Type B pancreatic cell (in vitro differentiated cells): Measurements from ENCODE around the gene DTNB. TPM values are rescaled to one million over a fixed set of nuclear protein-coding genes. Genes with fewer than 3 reads are reported as not detected.

ENCODE experiments used
- DNase-seq: peaks from one replicate; pipeline ENCODE4 v3.0.0; 2021; ENCODE audit warnings: mixed read lengths; ENCODE audit not compliant: unreplicated experiment; ENCODE audit errors: extremely low spot score
- H3K27ac Mint-ChIP-seq: 2 replicates; pipeline ENCODE4 v1.8.0; 2021; ENCODE audit warnings: mild to moderate bottlenecking, mixed read lengths
- H3K27me3 Mint-ChIP-seq: 2 replicates; pipeline ENCODE4 v1.8.0; 2021; ENCODE audit warnings: mixed read lengths
- H3K36me3 Mint-ChIP-seq: 2 replicates; pipeline ENCODE4 v1.8.0; 2021; ENCODE audit warnings: mixed read lengths
- H3K4me1 Mint-ChIP-seq: one replicate; pipeline ENCODE4 v1.8.0; 2021; ENCODE audit warnings: mixed read lengths; ENCODE audit not compliant: unreplicated experiment
- H3K4me3 Mint-ChIP-seq: 2 replicates; pipeline ENCODE4 v1.8.0; 2021; ENCODE audit warnings: mild to moderate bottlenecking, mixed read lengths
- H3K9me3 Mint-ChIP-seq: 2 replicates; pipeline ENCODE4 v1.8.0; 2021; ENCODE audit warnings: mixed read lengths
- CTCF ChIP-seq: fragments of 200-600 bp; sonication (generic); conservative IDR thresholded peaks from 2 replicates; pipeline ENCODE4 v1.5.0; 2021; ENCODE audit warnings: antibody characterized with exemption, mild to moderate bottlenecking
- total RNA-seq: library from RNA; stranded (reverse); gene quantifications from 2 replicates; pipeline ENCODE4 v1.2.1, GENCODE V29; 2021; ENCODE audit warnings: low replicate concordance

DTNB gene
- total RNA-seq, 1 donor from 2014 or later = 28.6 TPM

GRCh38 chr2:25596516-25597244 is 76.7 kb downstream of the DTNB start:
- Mint-ChIP-seq H3K36me3 (peaks cover 11% of the 10 kb centered on the region), H3K9me3 (no peaks in the 10 kb centered on the region), H3K4me1 (peaks cover 10% of the 10 kb centered on the region), H3K27ac (no peak overlapping the region), H3K27me3 (no peaks in the 10 kb centered on the region), H3K4me3 (no peak overlapping the region)
- DNase-seq = no peak
- no peak for TF ChIP-seq CTCF

- H3K27me3 Mint-ChIP-seq = no peaks in the 10 kb centered on the region
- peaks cover 4% of the 10 kb centered on the region for H3K4me1 Mint-ChIP-seq
- H3K4me3 Mint-ChIP-seq = no peak overlapping the region
- H3K27ac Mint-ChIP-seq = no peak overlapping the region
- no peak for TF ChIP-seq CTCF
- no peak for DNase-seq
- peaks cover 11% of the 10 kb centered on the region for H3K36me3 Mint-ChIP-seq
- no peaks in the 10 kb centered on the region for H3K9me3 Mint-ChIP-seq
Measured at GRCh38 chr2:25595393-25595792, 78.0 kb downstream of the DTNB start.

GRCh38 chr2:25594991-25595390 is 78.4 kb downstream of the DTNB start:
- no peak for DNase-seq
- no peak overlapping the region for H3K27ac Mint-ChIP-seq
- no peak for TF ChIP-seq CTCF
- H3K9me3 Mint-ChIP-seq = no peaks in the 10 kb centered on the region
- H3K4me3 Mint-ChIP-seq = no peak overlapping the region
- H3K27me3 Mint-ChIP-seq = no peaks in the 10 kb centered on the region
- peaks cover 11% of the 10 kb centered on the region for H3K36me3 Mint-ChIP-seq
- H3K4me1 Mint-ChIP-seq = peaks cover 4% of the 10 kb centered on the region

- DNase-seq = no peak
- peaks cover 4% of the 10 kb centered on the region for H3K4me1 Mint-ChIP-seq
- peaks cover 3% of the 10 kb centered on the region for H3K36me3 Mint-ChIP-seq
- no peaks in the 10 kb centered on the region for H3K9me3 Mint-ChIP-seq
- H3K4me3 Mint-ChIP-seq = no peak overlapping the region
- no peaks in the 10 kb centered on the region for H3K27me3 Mint-ChIP-seq
- no peak for TF ChIP-seq CTCF
- H3K27ac Mint-ChIP-seq = no peak overlapping the region
Measured at GRCh38 chr2:25592766-25593292, 80.5 kb downstream of the DTNB start.

- DNase-seq = no peak
- Mint-ChIP-seq H3K36me3 (peaks cover 3% of the 10 kb centered on the region), H3K4me1 (peaks cover 16% of the 10 kb centered on the region), H3K9me3 (no peaks in the 10 kb centered on the region), H3K27ac (no peak overlapping the region), H3K27me3 (no peaks in the 10 kb centered on the region), H3K4me3 (no peak overlapping the region)
- TF ChIP-seq CTCF = no peak
Measured at GRCh38 chr2:25590921-25591505, 82.4 kb downstream of the DTNB start.
